GM21360 (cell line): ENCODE results near the gene CRISPLD2.
"Not testable (repeated sequence)": the region's sequence is repeated elsewhere in the genome, so short reads cannot be mapped to it uniquely, and the experiment has no call there.

Source experiments
- ATAC-seq: cut with Tn5 transposase; IDR thresholded peaks from one replicate; pipeline ENCODE4 v1.9.1; 2021; ENCODE audit warnings: mild to moderate bottlenecking, moderate library complexity; ENCODE audit not compliant: unreplicated experiment

Gene CRISPLD2

DNA sequence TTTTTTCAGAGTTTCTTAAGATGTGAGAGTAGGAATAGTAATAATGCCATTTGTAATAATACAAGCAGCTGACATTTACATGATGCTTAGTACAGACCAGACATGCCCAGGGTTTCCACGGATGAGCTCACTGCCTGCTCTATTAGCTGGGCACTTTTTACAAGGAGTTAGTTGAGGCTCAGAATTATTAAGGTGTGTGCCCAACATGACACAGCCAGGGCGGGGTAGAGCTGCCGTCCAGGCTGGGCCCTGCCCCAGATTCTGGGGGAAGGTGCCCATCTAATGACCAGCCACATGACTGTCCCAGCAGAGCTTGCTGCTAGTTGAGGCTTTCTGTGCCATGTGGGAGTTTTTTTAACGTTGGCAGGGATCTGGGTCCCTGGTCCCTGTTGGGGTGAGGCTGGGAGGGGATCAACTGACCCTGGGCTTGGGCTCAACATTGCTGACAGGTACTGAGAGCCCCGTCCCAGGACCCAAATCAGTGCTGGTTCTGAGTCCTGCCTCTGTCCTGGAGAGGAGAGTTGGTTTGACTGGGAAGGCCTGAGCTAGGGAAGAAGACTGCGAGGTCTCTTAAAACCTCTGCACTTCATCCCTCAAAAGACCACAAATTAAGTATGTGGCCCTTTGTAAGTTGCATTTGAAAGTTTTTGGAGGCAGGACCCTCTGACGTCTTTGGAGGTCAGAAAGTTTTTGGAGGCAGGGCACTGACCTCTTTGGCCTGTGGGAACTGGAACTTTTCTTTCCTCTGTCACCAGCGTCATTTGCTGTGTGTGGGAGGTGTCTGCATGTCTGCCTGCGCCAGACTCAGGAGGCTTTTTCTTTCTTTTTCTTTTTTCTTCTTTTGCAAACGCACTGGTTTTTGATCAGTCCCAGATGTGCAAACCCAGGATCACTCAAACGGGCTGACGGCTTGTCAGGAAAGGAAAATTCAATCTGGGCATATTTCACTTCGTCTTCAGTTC is 2.2 kb downstream of the CRISPLD2 start:
- no peak for ATAC-seq

GRCh38 chr16:84822990-84823389 is 3.2 kb downstream of the CRISPLD2 start:
- ATAC-seq = no peak

DNA sequence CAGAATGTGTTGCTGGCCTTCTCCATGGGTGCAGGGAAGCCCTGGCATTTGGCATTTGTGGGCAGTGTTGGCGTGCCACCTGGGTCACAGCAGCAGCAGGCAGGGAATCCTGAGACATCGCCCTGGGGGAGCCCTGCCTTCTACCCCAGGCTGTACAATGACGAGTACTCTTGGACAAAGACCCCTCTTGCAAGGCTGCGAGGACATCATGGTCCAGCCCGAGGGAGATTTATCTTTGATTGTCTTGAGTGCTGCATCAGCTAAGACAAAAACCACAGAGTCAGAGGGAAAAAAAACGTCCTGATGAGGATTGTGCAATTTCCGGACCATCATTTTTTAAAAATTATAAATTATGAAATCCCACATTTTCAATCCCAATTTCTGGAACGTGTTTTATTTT is 3.7 kb downstream of the CRISPLD2 start:
- no peak for ATAC-seq

GRCh38 chr16:84823926-84824325 is 4.1 kb downstream of the CRISPLD2 start:
- ATAC-seq = no peak

GRCh38 chr16:84825896-84826557 is 6.2 kb downstream of the CRISPLD2 start:
- no peak for ATAC-seq

- ATAC-seq = no peak
Measured at GRCh38 chr16:84826558-84826941, 6.8 kb downstream of the CRISPLD2 start.

GRCh38 chr16:84827131-84827574 is 7.4 kb downstream of the CRISPLD2 start:
- ATAC-seq = no peak

GRCh38 chr16:84827897-84828296 is 8.1 kb downstream of the CRISPLD2 start:
- ATAC-seq = no peak

GRCh38 chr16:84828322-84828721 is 8.5 kb downstream of the CRISPLD2 start:
- no peak for ATAC-seq

- ATAC-seq = no peak
Measured at GRCh38 chr16:84829168-84829965, 9.6 kb downstream of the CRISPLD2 start.

GRCh38 chr16:84830765-84831384 is 11.1 kb downstream of the CRISPLD2 start:
- ATAC-seq = no peak

GRCh38 chr16:84831728-84832127 is 11.9 kb downstream of the CRISPLD2 start:
- ATAC-seq = not testable (repeated sequence)

DNA sequence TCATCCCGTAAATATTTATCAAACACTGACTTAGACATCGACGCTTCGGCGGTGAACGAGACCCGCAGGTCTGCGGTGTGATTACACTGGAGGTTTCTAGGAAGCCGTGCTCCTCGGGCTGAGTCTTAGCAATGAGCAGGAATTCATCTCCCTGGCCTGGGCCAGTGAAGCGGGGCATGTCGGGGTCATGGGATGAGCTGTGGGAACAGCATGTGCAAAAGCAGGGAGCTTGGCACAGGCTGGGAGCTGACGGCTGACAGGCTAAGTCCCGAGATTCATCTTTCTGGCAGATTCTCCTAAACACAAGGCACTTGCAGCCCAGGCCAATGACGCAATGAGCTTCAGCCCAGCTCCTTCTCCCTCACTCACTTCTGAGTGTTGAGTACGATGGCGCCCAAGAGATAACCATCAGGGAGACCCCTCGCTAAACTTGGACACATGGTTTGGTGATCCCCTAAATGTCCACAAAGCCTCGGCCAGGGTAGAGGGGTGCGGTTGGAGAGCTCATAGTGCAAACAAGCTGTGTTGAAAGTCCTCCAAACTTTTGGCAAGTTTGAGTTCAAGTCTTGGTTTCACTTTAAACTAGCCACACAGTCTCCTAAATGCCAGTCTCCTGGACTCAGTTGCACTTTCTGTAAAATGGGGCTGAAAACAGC is 12.8 kb downstream of the CRISPLD2 start:
- ATAC-seq = no peak

- ATAC-seq = no peak
Measured at GRCh38 chr16:84833144-84833500, 13.3 kb downstream of the CRISPLD2 start.

GRCh38 chr16:84833542-84834402 is 14.0 kb downstream of the CRISPLD2 start:
- ATAC-seq = no peak

DNA sequence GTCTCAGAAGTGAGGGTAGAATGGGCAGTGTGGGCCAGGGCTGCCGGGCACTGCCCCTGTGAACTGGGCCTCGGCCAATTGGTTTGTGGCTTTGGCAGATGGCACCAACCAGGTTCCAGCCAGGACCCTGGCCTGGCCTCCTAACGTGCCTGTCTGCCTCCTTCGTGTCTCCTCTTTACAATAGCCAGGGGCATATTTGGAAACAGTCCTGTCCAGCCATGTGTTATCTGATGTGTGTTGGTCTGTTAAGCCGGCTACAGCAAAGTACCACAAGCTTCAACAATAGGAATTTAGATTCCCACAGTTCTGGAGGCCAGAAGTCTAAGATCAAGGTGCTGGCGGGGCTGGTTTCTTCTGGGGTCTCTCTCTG is 14.6 kb downstream of the CRISPLD2 start:
- ATAC-seq = no peak

GRCh38 chr16:84836234-84836647 is 16.5 kb downstream of the CRISPLD2 start:
- no peak for ATAC-seq

GRCh38 chr16:84836967-84837366 is 17.2 kb downstream of the CRISPLD2 start:
- no peak for ATAC-seq

GRCh38 chr16:84838383-84838948 is 18.7 kb downstream of the CRISPLD2 start:
- no peak for ATAC-seq
